SK-N-SH (cell line): ENCODE measurements around the gene TEAD1. TPM values are rescaled to one million over a fixed set of nuclear protein-coding genes. Genes with fewer than 3 reads are reported as not detected.

Experiments used
- CTCF ChIA-PET: fragments of 300-600, 350-600 bp; formaldehyde crosslinking; extraction: SDS; loops from one replicate; lab custom pipeline; 2021; lab: Yijun Ruan, JAX
- POLR2A ChIA-PET: fragments of 350-600 bp; sonication (Branson Sonifier 250); formaldehyde crosslinking; extraction: SDS; loops from one replicate; lab custom pipeline; 2020; ENCODE audit warnings: antibody characterized with exemption, inconsistent platforms; lab: Yijun Ruan, JAX
- DNase-seq: peaks from one replicate; pipeline ENCODE4 v3.0.0; 2012
- H2AFZ ChIP-seq: fragments of 200-600 bp; sonication (generic); 2 replicates; pipeline ENCODE4 v1.8.1; 2016; ENCODE audit warnings: antibody characterized with exemption, mild to moderate bottlenecking, low read depth
- H3F3A ChIP-seq: fragments of 200-600 bp; sonication (generic); replicated peaks from 2 replicates; pipeline ENCODE3; 2016; ENCODE audit warnings: antibody characterized with exemption, mild to moderate bottlenecking; ENCODE audit not compliant: insufficient read depth
- H3K27ac ChIP-seq, 2 experiments: fragments of 200-500 bp in 1 of 2; fragments of 200-600 bp in 1 of 2; sonication (Bioruptor generic) in 1 of 2; sonication (generic), shearing (Covaris generic) in 1 of 2; 2 replicates each; pipeline versions ENCODE4 v1.5.1 to v1.6.1; 2014 to 2016; ENCODE audit warnings: low read depth in 2 of 2, inconsistent platforms in 1 of 2, low read length in 1 of 2, mild to moderate bottlenecking in 1 of 2, mixed read lengths in 1 of 2
- H3K27me3 ChIP-seq: fragments of 200-600 bp; sonication (generic), shearing (Covaris generic); 2 replicates; pipeline ENCODE4 v1.6.1; 2016; ENCODE audit warnings: mixed run types; ENCODE audit not compliant: insufficient read depth
- H3K36me3 ChIP-seq, 2 experiments: fragments of 200-500 bp in 1 of 2; fragments of 200-600 bp in 1 of 2; sonication (Bioruptor generic) in 1 of 2; sonication (generic) in 1 of 2; replicated peaks in 1 of 2; 2 replicates each; pipeline versions ENCODE3 to v1.5.1; 2014 to 2016; ENCODE audit warnings: low read length in 1 of 2, mild to moderate bottlenecking in 1 of 2; ENCODE audit not compliant: insufficient read depth in 2 of 2, control insufficient read depth in 1 of 2
- H3K4me1 ChIP-seq, 2 experiments: fragments of 200-500 bp in 1 of 2; fragments of 200-600 bp in 1 of 2; sonication (Bioruptor generic) in 1 of 2; sonication (generic), shearing (Covaris generic) in 1 of 2; 2 replicates each; pipeline versions ENCODE4 v1.5.1 to v1.6.1; 2014 to 2016; ENCODE audit warnings: low read depth in 1 of 2, low read length in 1 of 2, mixed run types in 1 of 2; ENCODE audit not compliant: insufficient read depth in 2 of 2, control insufficient read depth in 1 of 2
- H3K4me2 ChIP-seq: fragments of 200-600 bp; sonication (generic), shearing (Covaris generic); 2 replicates; pipeline ENCODE4 v1.6.1; 2017; ENCODE audit warnings: mixed run types
- H3K4me3 ChIP-seq, 2 experiments: fragments of 200-500 bp in 1 of 2; fragments of 200-600 bp in 1 of 2; sonication (Bioruptor generic) in 1 of 2; sonication (generic), shearing (Covaris generic) in 1 of 2; 2 replicates each; pipeline versions ENCODE4 v1.5.1 to v1.8.1; 2014 to 2016; ENCODE audit warnings: low read depth in 2 of 2, inconsistent platforms in 1 of 2, low read length in 1 of 2, mild to moderate bottlenecking in 1 of 2, mixed read lengths in 1 of 2, moderate library complexity in 1 of 2
- H3K79me2 ChIP-seq: fragments of 200-600 bp; sonication (generic); 2 replicates; pipeline ENCODE4 v1.8.1; 2017; ENCODE audit warnings: mild to moderate bottlenecking; ENCODE audit not compliant: insufficient read depth
- H3K9ac ChIP-seq: fragments of 200-600 bp; sonication (generic); 2 replicates; pipeline ENCODE4 v1.6.1; 2017; ENCODE audit warnings: mixed run types
- H3K9me2 ChIP-seq: fragments of 200-600 bp; sonication (generic); 2 replicates; pipeline ENCODE4 v1.6.1; 2017; ENCODE audit warnings: mixed run types
- H3K9me3 ChIP-seq: fragments of 200-600 bp; sonication (generic); 2 replicates; pipeline ENCODE4 v1.6.1; 2017; ENCODE audit warnings: mixed run types, mild to moderate bottlenecking, moderate library complexity
- H4K20me1 ChIP-seq: fragments of 200-600 bp; sonication (generic); 2 replicates; pipeline ENCODE4 v1.6.1; 2017; ENCODE audit warnings: mild to moderate bottlenecking, mixed run types; ENCODE audit not compliant: insufficient read depth
- EP300 ChIP-seq, 2 experiments: IDR thresholded peaks; 2 replicates each; pipeline versions ENCODE4 v1.4.0 to v1.6.1; 2012; ENCODE audit warnings: borderline replicate concordance in 1 of 2, low read depth in 1 of 2, low read length in 1 of 2
- FOXM1 ChIP-seq: IDR thresholded peaks from 2 replicates; pipeline ENCODE4 v1.4.0; 2012; ENCODE audit warnings: low read depth, mild to moderate bottlenecking
- MXI1 ChIP-seq: IDR thresholded peaks from 2 replicates; pipeline ENCODE4 v1.6.1; 2012; ENCODE audit warnings: mild to moderate bottlenecking, low read depth, low read length, improper control_type of control experiment
- NFIC ChIP-seq: IDR thresholded peaks from 2 replicates; pipeline ENCODE4 v1.4.0; 2012; ENCODE audit warnings: borderline replicate concordance
- RXRA ChIP-seq: IDR thresholded peaks from 2 replicates; pipeline ENCODE4 v1.4.0; 2012; ENCODE audit warnings: low read depth, mild to moderate bottlenecking, borderline replicate concordance
- WGBS: methylation state at CpG from one replicate; pipeline ENCODE4 v1.1.6; 2017; ENCODE audit warnings: low lambda C conversion rate; 5-methylcytosine and 5-hydroxymethylcytosine counted together
- polyA plus RNA-seq, 3 experiments: library from polyadenylated mRNA; depleted of rRNA; stranded (reverse); fragments of >200 nt; gene quantifications; 2 replicates each; pipeline ENCODE4 v1.2.3, GENCODE V29; 2012
- TF ChIP-seq, protein P1 (sequence below): fragments of 200-600 bp; sonication (generic); IDR thresholded peaks from 2 replicates; pipeline ENCODE4 v1.6.1; 2017; ENCODE audit warnings: antibody characterized with exemption, mild to moderate bottlenecking, moderate library complexity

The TEAD1 gene
- polyA plus RNA-seq, 1 of the 3 experiments (the other 2 are of a cell fraction), result 31.2 TPM

DNA sequence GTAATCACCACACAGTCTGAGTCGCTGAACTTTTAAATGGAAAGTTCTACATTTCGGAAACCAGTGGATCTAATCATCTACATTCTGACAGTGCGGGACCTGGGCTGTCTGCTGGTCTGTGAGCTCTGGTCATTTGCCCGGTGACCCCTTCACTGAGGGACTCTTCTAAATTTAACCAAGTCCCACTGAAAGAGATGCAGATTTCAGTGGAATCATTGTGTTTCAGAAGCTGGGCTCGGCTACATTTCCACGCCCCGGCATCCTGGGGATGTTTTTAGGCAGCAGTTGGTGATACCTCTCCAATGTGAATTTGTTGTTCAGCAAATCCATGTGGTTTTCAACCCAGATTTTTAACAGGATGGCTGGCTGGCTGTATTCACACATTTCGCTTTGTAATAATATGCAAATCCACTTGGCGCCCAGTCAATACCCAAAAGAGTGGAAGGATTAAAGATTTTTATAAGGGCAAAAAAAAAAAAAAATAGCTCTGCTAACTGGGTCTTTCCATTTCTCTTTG is 189.4 kb downstream of the TEAD1 start:
- Histone ChIP-seq H3K27ac (peak overlapping the region; percentile 88 to 93), H3K36me3 (peaks cover 19 to 24% of the 10 kb centered on the region in 2 experiments), H3K9ac (peak overlapping the region; percentile 32; the same call in 1 of the 2 replicates), H3F3A (peaks cover 23% of the 10 kb centered on the region), H3K9me3 (no peaks in the 10 kb centered on the region), H3K9me2 (no peaks in the 10 kb centered on the region), H2AFZ (no peak overlapping the region), H3K27me3 (no peaks in the 10 kb centered on the region), H3K4me2 (peak overlapping the region; percentile 36; the same call in 1 of the 2 replicates), H3K4me1 (peaks cover 35 to 51% of the 10 kb centered on the region in 2 experiments), H3K79me2 (peaks cover 88% of the 10 kb centered on the region), H4K20me1 (peaks cover 29% of the 10 kb centered on the region), H3K4me3 (no peak overlapping the region)
- POLR2A ChIA-PET, result interaction anchor here (0.6 to 1.9 kb wide), 3 partner anchors 14 to 49 kb away, joined by 3 to 5 read pairs (median 4); no protein-coding TSS in a partner anchor
- DNase-seq, result no peak
- TF ChIP-seq RXRA (no peak), EP300 (IDR thresholded peaks at IDR 0.05; ENCODE audit: borderline replicate concordance in 1 of 2, low read depth in 1 of 2, low read length in 1 of 2) (no peak), FOXM1 (no peak)
- TF ChIP-seq, protein P1, sequence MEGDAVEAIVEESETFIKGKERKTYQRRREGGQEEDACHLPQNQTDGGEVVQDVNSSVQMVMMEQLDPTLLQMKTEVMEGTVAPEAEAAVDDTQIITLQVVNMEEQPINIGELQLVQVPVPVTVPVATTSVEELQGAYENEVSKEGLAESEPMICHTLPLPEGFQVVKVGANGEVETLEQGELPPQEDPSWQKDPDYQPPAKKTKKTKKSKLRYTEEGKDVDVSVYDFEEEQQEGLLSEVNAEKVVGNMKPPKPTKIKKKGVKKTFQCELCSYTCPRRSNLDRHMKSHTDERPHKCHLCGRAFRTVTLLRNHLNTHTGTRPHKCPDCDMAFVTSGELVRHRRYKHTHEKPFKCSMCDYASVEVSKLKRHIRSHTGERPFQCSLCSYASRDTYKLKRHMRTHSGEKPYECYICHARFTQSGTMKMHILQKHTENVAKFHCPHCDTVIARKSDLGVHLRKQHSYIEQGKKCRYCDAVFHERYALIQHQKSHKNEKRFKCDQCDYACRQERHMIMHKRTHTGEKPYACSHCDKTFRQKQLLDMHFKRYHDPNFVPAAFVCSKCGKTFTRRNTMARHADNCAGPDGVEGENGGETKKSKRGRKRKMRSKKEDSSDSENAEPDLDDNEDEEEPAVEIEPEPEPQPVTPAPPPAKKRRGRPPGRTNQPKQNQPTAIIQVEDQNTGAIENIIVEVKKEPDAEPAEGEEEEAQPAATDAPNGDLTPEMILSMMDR, result no peak
- CTCF ChIA-PET, result interaction anchor here (1.0 to 1.6 kb wide), 4 partner anchors 12 to 30 kb away, joined by 3 to 5 read pairs (median 4); no protein-coding TSS in a partner anchor
- 90% methylated on average over 7 of the region's 9 CpGs for WGBS

DNA sequence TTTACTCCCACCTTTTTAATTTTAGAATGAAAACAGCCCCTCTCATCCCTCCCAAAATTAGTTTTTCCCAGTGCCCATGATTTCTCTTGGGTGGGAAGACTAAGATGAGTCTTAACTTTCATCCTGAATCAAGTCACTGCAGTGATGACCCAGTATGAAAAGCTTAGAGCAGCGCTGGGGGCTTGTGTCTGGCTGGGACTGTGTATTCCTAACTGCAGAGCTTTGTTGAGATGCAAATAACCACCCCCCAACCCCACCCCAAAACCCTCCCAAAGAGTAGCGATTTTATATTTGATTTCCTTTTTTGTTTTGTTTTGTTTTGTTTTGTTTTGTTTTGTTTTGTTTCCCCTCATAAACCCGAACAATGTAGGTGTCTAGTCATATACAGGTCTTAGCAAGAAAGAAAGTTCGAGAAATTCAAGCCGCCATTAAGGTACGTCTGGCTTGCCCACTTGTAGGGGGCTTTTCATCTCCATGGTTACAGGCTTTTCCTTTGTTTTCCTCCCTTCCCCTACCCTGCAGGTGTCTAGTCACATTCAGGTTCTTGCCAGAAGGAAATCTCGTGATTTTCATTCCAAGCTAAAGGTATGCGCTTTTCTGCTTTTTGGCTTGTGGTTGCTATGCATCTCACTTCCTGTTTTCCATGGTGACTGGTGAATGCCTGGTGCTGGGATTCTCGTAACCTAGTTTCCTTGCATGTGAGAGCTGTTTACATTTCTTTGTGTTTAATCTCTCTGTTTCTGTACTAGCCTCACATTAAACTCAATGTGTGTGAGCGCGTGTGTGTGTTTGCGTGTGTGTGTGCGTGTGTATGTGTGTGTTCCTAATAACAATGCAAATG is 190.3 kb downstream of the TEAD1 start:
- peaks cover 80% of the 10 kb centered on the region for H3K79me2 ChIP-seq
- peaks cover 19 to 24% of the 10 kb centered on the region in 2 experiments for H3K36me3 ChIP-seq
- no peak overlapping the region for H3K4me3 ChIP-seq
- TF ChIP-seq NFIC, result no peak
- peak; percentile 31; the same call in 1 of the 2 replicates for TF ChIP-seq MXI1
- H3K27me3 ChIP-seq, result no peaks in the 10 kb centered on the region
- no peaks in the 10 kb centered on the region for H3K9me3 ChIP-seq
- 0 out of 2 replicates have a peak overlapping the region, but pooled peaks have one; percentile 10 for H3K9ac ChIP-seq
- H3K27ac ChIP-seq, result peak overlapping the region; percentile 88 to 93
- WGBS, result 84% methylated on average over 13 of the region's 13 CpGs
- CTCF ChIA-PET, result interaction anchor here (0.6 to 2.6 kb wide), 8 partner anchors 18 to 533 kb away, joined by 3 to 7 read pairs (median 4); no protein-coding TSS in a partner anchor
- no peak overlapping the region for H2AFZ ChIP-seq
- peaks cover 36 to 51% of the 10 kb centered on the region in 2 experiments for H3K4me1 ChIP-seq
- peaks cover 23% of the 10 kb centered on the region for H3F3A ChIP-seq
- POLR2A ChIA-PET, result interaction anchor here (1.5 to 1.9 kb wide), 2 partner anchors 19 to 50 kb away, joined by 3 to 5 read pairs; no protein-coding TSS in a partner anchor
- no peaks in the 10 kb centered on the region for H3K9me2 ChIP-seq
- H4K20me1 ChIP-seq, result peaks cover 29% of the 10 kb centered on the region
- DNase-seq, result peak; percentile 47
- no peak overlapping the region for H3K4me2 ChIP-seq
